ENCODE results near the gene OR51A4.
"Not testable (repeated sequence)": the region's sequence is repeated elsewhere in the genome, so short reads cannot be mapped to it uniquely, and the experiment has no call there.

The OR51A4 gene, protein sequence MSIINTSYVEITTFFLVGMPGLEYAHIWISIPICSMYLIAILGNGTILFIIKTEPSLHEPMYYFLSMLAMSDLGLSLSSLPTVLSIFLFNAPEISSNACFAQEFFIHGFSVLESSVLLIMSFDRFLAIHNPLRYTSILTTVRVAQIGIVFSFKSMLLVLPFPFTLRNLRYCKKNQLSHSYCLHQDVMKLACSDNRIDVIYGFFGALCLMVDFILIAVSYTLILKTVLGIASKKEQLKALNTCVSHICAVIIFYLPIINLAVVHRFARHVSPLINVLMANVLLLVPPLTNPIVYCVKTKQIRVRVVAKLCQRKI

GRCh38 chr11:4947505-4947904 lies at the start of gene OR51A4:
Gene OR51A4, minus strand, starts transcription at chr11:4947605. Its CDS starts 505 bp downstream, at chr11:4947100.
- Histone ChIP-seq H3K4me1 (ENCODE audit: control insufficient read depth, insufficient read depth, low read length) (no peaks in the 10 kb centered on the region), H3K9me3 (ENCODE audit: control insufficient read depth, low read length) (no peaks in the 10 kb centered on the region), H3K36me3 (ENCODE audit: control insufficient read depth, insufficient read depth, low read length) (no peaks in the 10 kb centered on the region), H3K27me3 (ENCODE audit: control insufficient read depth, insufficient read depth, low read length) (no peaks in the 10 kb centered on the region), H3K4me3 (ENCODE audit: low read length) (no peak within 1 kb of the TSS), H3K9ac (ENCODE audit: low read length) (no peak within 1 kb of the TSS)

DNA sequence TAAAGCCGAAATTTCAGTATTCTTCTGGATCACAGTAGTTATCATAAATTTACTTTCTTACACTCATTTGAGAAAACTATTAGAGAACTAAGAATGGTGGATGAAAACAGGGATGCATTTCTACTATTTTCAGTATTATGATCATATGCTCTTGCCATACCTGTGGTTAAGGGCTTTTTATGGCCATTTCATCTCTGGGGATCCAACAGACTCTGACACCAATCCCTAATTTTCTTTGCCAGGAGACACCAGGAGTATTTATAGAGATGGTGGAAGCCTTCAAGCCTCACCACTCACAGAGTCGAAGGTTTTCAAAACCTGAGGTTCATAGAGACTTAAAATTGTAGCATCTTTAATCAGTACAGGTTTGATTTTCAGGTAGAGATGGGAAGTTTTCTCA lies 47.1 kb upstream of the OR51A4 start, which contains the start of gene OR51L1:
Gene OR51L1, plus strand, starts transcription at position 301 of the 400 bp plus-strand sequence. CDS start 4,132 bp downstream, outside the sequence.
- Histone ChIP-seq H3K36me3 (ENCODE audit: control insufficient read depth, insufficient read depth, low read length) (no peaks in the 10 kb centered on the region), H3K9ac (ENCODE audit: low read length) (no peak within 1 kb of the TSS), H3K4me3 (ENCODE audit: low read length) (no peak within 1 kb of the TSS), H3K4me1 (ENCODE audit: control insufficient read depth, insufficient read depth, low read length) (no peaks in the 10 kb centered on the region), H3K9me3 (ENCODE audit: control insufficient read depth, low read length) (no peaks in the 10 kb centered on the region), H3K27me3 (ENCODE audit: control insufficient read depth, insufficient read depth, low read length) (no peaks in the 10 kb centered on the region)

GRCh38 chr11:4991060-4991459 lies 43.7 kb upstream of the OR51A4 start:
- Histone ChIP-seq H3K9ac (ENCODE audit: low read length) (no peak overlapping the region), H3K36me3 (ENCODE audit: control insufficient read depth, insufficient read depth, low read length) (no peaks in the 10 kb centered on the region), H3K4me3 (ENCODE audit: low read length) (no peak overlapping the region), H3K27me3 (ENCODE audit: control insufficient read depth, insufficient read depth, low read length) (no peaks in the 10 kb centered on the region), H3K4me1 (ENCODE audit: control insufficient read depth, insufficient read depth, low read length) (no peaks in the 10 kb centered on the region), H3K9me3 (ENCODE audit: control insufficient read depth, low read length) (no peaks in the 10 kb centered on the region)

- Histone ChIP-seq H3K4me3 (ENCODE audit: low read length) (no peak overlapping the region), H3K27me3 (ENCODE audit: control insufficient read depth, insufficient read depth, low read length) (no peaks in the 10 kb centered on the region), H3K4me1 (ENCODE audit: control insufficient read depth, insufficient read depth, low read length) (no peaks in the 10 kb centered on the region), H3K9me3 (ENCODE audit: control insufficient read depth, low read length) (no peaks in the 10 kb centered on the region), H3K36me3 (ENCODE audit: control insufficient read depth, insufficient read depth, low read length) (no peaks in the 10 kb centered on the region), H3K9ac (ENCODE audit: low read length) (no peak overlapping the region)
Observed at GRCh38 chr11:4983841-4984240, 36.4 kb upstream of the OR51A4 start.

- no peak overlapping the region for H3K4me3 ChIP-seq (ENCODE audit: low read length)
- no peak overlapping the region for H3K9ac ChIP-seq (ENCODE audit: low read length)
- H3K9me3 ChIP-seq (ENCODE audit: control insufficient read depth, low read length), result no peaks in the 10 kb centered on the region
- no peaks in the 10 kb centered on the region for H3K4me1 ChIP-seq (ENCODE audit: control insufficient read depth, insufficient read depth, low read length)
- H3K36me3 ChIP-seq (ENCODE audit: control insufficient read depth, insufficient read depth, low read length), result no peaks in the 10 kb centered on the region
- no peaks in the 10 kb centered on the region for H3K27me3 ChIP-seq (ENCODE audit: control insufficient read depth, insufficient read depth, low read length)
Observed at GRCh38 chr11:4982678-4983077, 35.3 kb upstream of the OR51A4 start.

DNA sequence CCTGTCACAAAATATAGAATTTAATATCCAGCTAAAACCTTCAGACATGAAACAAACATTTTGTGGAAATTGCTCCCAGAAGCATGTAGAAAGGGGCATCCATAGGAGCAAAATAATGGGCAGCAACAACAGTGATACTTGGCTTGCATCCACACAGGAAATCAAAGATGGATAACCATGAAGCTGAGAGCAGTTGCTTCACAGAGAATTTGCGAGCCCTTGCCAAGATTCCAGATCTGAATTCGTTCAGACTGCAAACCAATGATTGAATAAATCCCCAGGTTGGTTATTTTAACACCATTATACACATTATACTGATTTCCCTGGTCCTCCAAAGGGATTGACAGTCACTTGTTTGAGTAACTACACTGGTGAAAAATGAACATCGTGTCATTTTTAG lies 31.6 kb upstream of the OR51A4 start:
- Histone ChIP-seq H3K36me3 (ENCODE audit: control insufficient read depth, insufficient read depth, low read length) (no peaks in the 10 kb centered on the region), H3K4me3 (ENCODE audit: low read length) (no peak overlapping the region), H3K4me1 (ENCODE audit: control insufficient read depth, insufficient read depth, low read length) (no peaks in the 10 kb centered on the region), H3K9ac (ENCODE audit: low read length) (no peak overlapping the region), H3K27me3 (ENCODE audit: control insufficient read depth, insufficient read depth, low read length) (no peaks in the 10 kb centered on the region), H3K9me3 (ENCODE audit: control insufficient read depth, low read length) (no peaks in the 10 kb centered on the region)

DNA sequence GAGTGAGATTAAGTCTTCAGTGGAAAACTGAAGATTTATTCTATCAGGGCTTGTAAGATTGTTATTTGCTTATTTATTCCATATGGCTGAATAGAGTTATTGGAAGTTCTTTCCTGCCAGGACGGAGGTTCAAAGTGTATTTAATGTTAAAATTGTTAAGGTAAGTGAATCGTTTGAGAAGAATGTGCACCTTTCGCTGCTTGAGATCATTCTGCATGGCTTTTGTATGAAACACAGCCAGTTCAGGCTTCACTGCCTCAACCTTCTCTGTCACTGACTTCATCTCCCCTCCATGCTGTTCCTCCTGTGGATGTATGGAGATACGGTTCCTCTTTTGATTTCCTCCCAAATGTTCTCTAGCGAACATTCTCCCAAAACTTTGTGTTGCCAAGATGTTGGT lies 28.0 kb upstream of the OR51A4 start:
- H3K9ac ChIP-seq (ENCODE audit: low read length), result no peak overlapping the region
- H3K4me3 ChIP-seq (ENCODE audit: low read length), result no peak overlapping the region
- no peaks in the 10 kb centered on the region for H3K4me1 ChIP-seq (ENCODE audit: control insufficient read depth, insufficient read depth, low read length)
- H3K27me3 ChIP-seq (ENCODE audit: control insufficient read depth, insufficient read depth, low read length), result no peaks in the 10 kb centered on the region
- H3K9me3 ChIP-seq (ENCODE audit: control insufficient read depth, low read length), result no peaks in the 10 kb centered on the region
- H3K36me3 ChIP-seq (ENCODE audit: control insufficient read depth, insufficient read depth, low read length), result no peaks in the 10 kb centered on the region

DNA sequence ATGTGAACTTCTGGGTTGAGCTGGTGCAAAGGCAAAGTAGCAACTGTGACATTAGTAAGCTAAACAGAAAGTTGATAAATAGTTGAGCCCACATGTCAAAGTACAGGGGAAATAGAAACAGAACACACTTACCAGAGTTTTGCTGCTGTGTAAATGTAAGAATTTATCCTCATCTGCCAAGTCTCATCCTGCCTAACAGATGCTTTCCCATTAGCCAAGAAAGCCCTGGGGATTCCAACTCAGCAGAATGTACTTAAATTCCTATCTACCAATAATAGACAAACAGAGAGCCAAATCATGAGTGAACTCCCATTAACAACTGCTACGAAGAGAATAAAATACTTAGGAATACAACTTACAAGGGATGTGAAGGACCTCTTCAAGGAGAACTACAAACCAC lies 15.4 kb upstream of the OR51A4 start:
- Histone ChIP-seq H3K9ac (ENCODE audit: low read length) (no peak overlapping the region), H3K36me3 (ENCODE audit: control insufficient read depth, insufficient read depth, low read length) (no peaks in the 10 kb centered on the region), H3K4me3 (ENCODE audit: low read length) (no peak overlapping the region), H3K27me3 (ENCODE audit: control insufficient read depth, insufficient read depth, low read length) (no peaks in the 10 kb centered on the region), H3K9me3 (ENCODE audit: control insufficient read depth, low read length) (no peaks in the 10 kb centered on the region), H3K4me1 (ENCODE audit: control insufficient read depth, insufficient read depth, low read length) (no peaks in the 10 kb centered on the region)

DNA sequence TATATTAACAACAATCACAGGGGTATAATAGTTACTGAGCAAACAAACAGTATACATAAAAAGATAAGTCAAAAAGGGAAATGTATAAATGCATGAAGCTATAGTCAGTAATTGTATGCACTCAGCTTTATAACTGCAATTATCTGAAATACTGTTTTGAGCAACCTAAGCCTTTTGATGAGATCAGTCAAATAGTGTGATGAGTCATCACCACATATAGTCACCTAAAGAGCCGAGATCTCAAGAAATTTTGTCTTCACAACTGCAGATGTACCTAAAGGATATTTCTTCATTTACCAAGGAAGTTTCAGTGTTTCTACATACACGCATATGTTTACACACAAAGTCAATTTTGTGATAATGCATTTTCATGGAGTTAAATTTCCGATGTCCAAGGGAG lies 13.5 kb upstream of the OR51A4 start:
- no peaks in the 10 kb centered on the region for H3K36me3 ChIP-seq (ENCODE audit: control insufficient read depth, insufficient read depth, low read length)
- H3K9me3 ChIP-seq (ENCODE audit: control insufficient read depth, low read length), result no peaks in the 10 kb centered on the region
- no peak overlapping the region for H3K9ac ChIP-seq (ENCODE audit: low read length)
- H3K4me1 ChIP-seq (ENCODE audit: control insufficient read depth, insufficient read depth, low read length), result no peaks in the 10 kb centered on the region
- no peaks in the 10 kb centered on the region for H3K27me3 ChIP-seq (ENCODE audit: control insufficient read depth, insufficient read depth, low read length)
- no peak overlapping the region for H3K4me3 ChIP-seq (ENCODE audit: low read length)

DNA sequence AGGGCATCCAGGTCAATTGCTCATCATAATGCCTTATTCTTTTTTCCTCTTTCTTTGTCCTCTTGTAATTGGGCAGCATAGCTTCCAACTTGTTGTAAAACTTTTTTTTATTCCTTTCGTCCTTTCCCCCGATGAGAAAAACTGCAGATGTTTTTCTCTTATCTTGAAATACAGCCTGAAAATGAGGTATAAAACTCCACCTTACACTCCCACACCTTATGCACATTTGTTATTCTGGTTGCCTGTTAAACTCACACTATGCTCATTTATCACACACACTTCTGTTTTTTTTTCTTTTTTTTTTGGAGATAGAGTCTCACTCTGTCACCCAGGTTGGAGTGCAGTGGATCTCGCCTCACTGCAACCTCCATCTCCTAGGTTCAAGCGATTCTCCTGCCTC lies 10.0 kb upstream of the OR51A4 start:
- H3K9ac ChIP-seq (ENCODE audit: low read length), result no peak overlapping the region
- H3K4me1 ChIP-seq (ENCODE audit: control insufficient read depth, insufficient read depth, low read length), result no peaks in the 10 kb centered on the region
- H3K4me3 ChIP-seq (ENCODE audit: low read length), result no peak overlapping the region
- no peaks in the 10 kb centered on the region for H3K36me3 ChIP-seq (ENCODE audit: control insufficient read depth, insufficient read depth, low read length)
- no peaks in the 10 kb centered on the region for H3K9me3 ChIP-seq (ENCODE audit: control insufficient read depth, low read length)
- H3K27me3 ChIP-seq (ENCODE audit: control insufficient read depth, insufficient read depth, low read length), result no peaks in the 10 kb centered on the region

GRCh38 chr11:4955613-4956012 lies 8.2 kb upstream of the OR51A4 start, which contains the start of gene OR51A2:
Gene OR51A2, minus strand, starts transcription at chr11:4955713. Its CDS starts 0 bp downstream, at chr11:4955713.
- H3K36me3 ChIP-seq (ENCODE audit: control insufficient read depth, insufficient read depth, low read length); H3K4me3 ChIP-seq (ENCODE audit: low read length); H3K4me1 ChIP-seq (ENCODE audit: control insufficient read depth, insufficient read depth, low read length); H3K27me3 ChIP-seq (ENCODE audit: control insufficient read depth, insufficient read depth, low read length); H3K9ac ChIP-seq (ENCODE audit: low read length); H3K9me3 ChIP-seq (ENCODE audit: control insufficient read depth, low read length): not testable (repeated sequence)

DNA sequence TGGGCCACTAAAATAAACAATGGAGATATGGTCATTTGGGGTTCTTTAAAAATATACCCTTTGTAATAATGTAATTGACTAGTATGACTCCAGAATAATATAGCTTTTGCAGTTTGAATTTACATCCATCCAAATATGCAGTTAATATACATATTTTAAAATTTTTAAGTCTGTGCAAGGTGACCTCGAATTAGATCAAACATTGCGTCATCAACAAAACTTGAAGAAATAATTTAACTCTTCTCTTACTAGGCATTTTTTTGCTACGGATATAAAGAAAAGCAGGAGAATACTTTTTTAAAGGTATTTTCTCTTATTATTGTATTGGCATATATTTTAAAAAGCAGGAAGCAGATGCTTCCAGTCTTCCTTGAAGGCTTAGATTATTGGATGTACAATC lies 10.7 kb downstream of the OR51A4 start:
- H3K27me3 ChIP-seq (ENCODE audit: control insufficient read depth, insufficient read depth, low read length), result no peaks in the 10 kb centered on the region
- H3K9me3 ChIP-seq (ENCODE audit: control insufficient read depth, low read length), result no peaks in the 10 kb centered on the region
- H3K4me1 ChIP-seq (ENCODE audit: control insufficient read depth, insufficient read depth, low read length), result no peaks in the 10 kb centered on the region
- H3K4me3 ChIP-seq (ENCODE audit: low read length), result no peak overlapping the region
- H3K9ac ChIP-seq (ENCODE audit: low read length), result no peak overlapping the region
- H3K36me3 ChIP-seq (ENCODE audit: control insufficient read depth, insufficient read depth, low read length), result no peaks in the 10 kb centered on the region

- Histone ChIP-seq H3K9ac (ENCODE audit: low read length) (no peak overlapping the region), H3K36me3 (ENCODE audit: control insufficient read depth, insufficient read depth, low read length) (no peaks in the 10 kb centered on the region), H3K27me3 (ENCODE audit: control insufficient read depth, insufficient read depth, low read length) (no peaks in the 10 kb centered on the region), H3K9me3 (ENCODE audit: control insufficient read depth, low read length) (no peaks in the 10 kb centered on the region), H3K4me3 (ENCODE audit: low read length) (no peak overlapping the region), H3K4me1 (ENCODE audit: control insufficient read depth, insufficient read depth, low read length) (no peaks in the 10 kb centered on the region)
Observed at GRCh38 chr11:4932751-4933150, 14.7 kb downstream of the OR51A4 start.
